Activated naive CD4-positive, alpha-beta T cell treated with anti-CD3 and anti-CD28 coated beads, Interleukin-2, amount 50 U/mL, for 72 hours (primary cell): ENCODE data around the gene F2. TPM values are rescaled to one million over a fixed set of nuclear protein-coding genes. Genes with fewer than 3 reads are reported as not detected.
"Not testable (repeated sequence)": the region's sequence is repeated elsewhere in the genome, so short reads cannot be mapped to it uniquely, and the experiment has no call there.

Source experiments
- ATAC-seq, 2 donors: fragments of 150-1000 bp; cut with Tn5 transposase; 2 replicates each; pipeline ENCODE4 v1.10.0; 2021; ENCODE audit warnings: mild to moderate bottlenecking in 2 of 2, moderate library complexity in 2 of 2
- DNase-seq, 2 donors: peaks; one replicate each; pipeline ENCODE4 v3.0.0; 2021 to 2022; ENCODE audit warnings: low spot score in 2 of 2
- H3K27ac Mint-ChIP-seq, 2 donors: one replicate each; pipeline ENCODE4 v1.8.0; 2022; ENCODE audit warnings: mild to moderate bottlenecking in 2 of 2, mixed read lengths in 2 of 2
- H3K36me3 Mint-ChIP-seq, 2 donors: one replicate each; pipeline ENCODE4 v1.8.0; 2022; ENCODE audit warnings: mixed read lengths in 2 of 2
- H3K9me3 Mint-ChIP-seq, 2 donors: one replicate each; pipeline ENCODE4 v1.8.0; 2022; ENCODE audit warnings: mixed read lengths in 2 of 2
- total RNA-seq, 2 donors: library from RNA; stranded (reverse); gene quantifications; one replicate each; pipeline ENCODE4 v1.2.3, GENCODE V29; 2022

F2 gene
- total RNA-seq = not detected

DNA sequence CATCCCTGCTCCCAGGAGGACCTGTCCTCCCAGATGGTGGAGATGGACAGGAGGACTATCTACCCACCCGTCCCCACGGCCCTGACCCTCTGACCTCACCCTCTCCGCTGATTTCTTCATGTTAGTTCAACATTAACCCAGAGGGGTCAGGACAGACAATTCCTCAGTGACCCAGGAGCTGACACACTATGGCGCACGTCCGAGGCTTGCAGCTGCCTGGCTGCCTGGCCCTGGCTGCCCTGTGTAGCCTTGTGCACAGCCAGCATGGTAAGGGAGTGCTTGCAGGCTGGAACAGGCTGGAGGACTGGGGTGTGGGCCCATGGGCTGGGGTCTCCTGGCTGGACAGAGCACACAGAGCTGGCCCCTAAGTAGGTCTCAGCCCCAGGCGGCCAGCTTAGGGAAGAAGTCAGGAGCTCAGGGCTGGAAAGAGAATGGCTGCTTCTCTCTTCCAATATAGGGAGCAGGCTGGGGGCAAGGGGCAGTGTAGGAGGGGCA is at the start of gene F2:
Gene F2, plus strand, starts transcription at position 166 of the 495 bp plus-strand sequence. Its CDS starts 23 bp downstream, at position 189.
- no peak within 1 kb of the TSS for H3K27ac Mint-ChIP-seq
- no peak for DNase-seq
- H3K9me3 Mint-ChIP-seq = no peaks in the 10 kb centered on the region
- H3K36me3 Mint-ChIP-seq = no peaks in the 10 kb centered on the region
- ATAC-seq = no peak

DNA sequence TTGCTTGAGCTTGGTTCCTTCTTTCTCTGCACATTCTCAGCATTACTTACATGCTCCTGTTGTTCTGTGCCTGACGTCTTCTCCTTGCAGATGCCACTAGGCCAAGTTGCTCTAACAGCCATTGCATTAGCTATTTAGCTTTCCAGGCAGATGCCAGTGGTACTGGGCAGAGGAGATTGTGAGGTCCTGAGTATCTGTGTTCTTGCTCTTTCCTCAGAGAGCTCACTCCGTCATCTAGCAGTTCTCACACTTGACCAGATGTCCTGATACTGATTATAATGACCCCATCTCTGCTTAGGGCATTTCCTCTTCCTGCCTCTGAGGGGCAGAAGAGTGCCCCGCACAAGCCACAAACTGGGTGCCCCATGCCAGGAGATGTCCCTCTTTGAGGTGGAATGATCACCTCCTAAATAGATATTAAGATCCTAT is 49.3 kb upstream of the F2 start:
- ATAC-seq (no peak), DNase-seq (no peak)
- no peaks in the 10 kb centered on the region for H3K9me3 Mint-ChIP-seq
- peak overlapping the region; percentile 59 to 63 for H3K27ac Mint-ChIP-seq
- peaks cover 0 to 9% of the 10 kb centered on the region in 2 donors for H3K36me3 Mint-ChIP-seq

DNA sequence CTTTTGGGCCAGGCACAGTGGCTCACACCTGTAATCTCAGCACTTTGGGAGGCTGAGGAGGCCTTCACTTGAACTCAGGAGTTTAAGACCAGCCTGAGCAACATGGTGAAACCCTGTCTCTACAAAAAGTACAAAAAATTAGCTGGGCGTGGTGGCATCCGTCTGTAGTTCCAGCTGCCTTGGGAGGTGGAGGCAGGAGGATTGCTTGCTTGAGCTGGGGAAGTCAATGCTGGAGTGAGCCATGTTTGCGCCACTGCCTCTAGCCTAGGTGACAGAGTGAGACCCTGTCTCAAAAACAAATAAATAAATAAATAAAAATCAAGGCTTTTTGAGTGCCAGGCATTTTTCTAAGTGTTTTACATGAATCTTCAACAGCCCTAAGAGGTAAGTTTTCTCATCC is 48.5 kb upstream of the F2 start:
- peak in 1 of 2 donors; percentile 4 for ATAC-seq
- H3K36me3 Mint-ChIP-seq = not testable (repeated sequence)
- H3K27ac Mint-ChIP-seq = peak overlapping the region in 1 of 2 donors; percentile 74

DNA sequence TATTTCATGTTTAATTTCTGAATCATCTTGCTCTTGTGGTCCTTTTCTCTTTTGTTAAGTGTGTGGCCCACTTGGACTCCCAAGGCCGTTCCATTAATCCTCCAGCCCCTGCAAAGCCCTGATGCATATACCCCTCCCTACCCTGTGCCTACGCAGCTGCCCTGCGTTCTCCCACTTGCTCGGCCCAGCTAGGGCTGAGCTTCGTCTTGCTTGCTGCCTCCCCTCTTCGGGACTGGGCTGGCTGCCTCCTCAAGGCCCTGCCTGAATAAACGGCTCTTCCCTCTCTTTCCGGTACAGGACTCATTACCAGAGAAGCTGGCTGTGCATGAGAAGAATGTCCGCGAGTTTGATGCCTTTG is 47.1 kb upstream of the F2 start:
- Mint-ChIP-seq H3K36me3 (peaks cover 0 to 9% of the 10 kb centered on the region in 2 donors), H3K9me3 (no peaks in the 10 kb centered on the region), H3K27ac (peak overlapping the region; percentile 74 to 92)
- ATAC-seq = no peak
- DNase-seq = no peak

More for the DNA sequence above, 48.5 kb upstream of the F2 start:
- not testable (repeated sequence) for H3K9me3 Mint-ChIP-seq, DNase-seq

DNA sequence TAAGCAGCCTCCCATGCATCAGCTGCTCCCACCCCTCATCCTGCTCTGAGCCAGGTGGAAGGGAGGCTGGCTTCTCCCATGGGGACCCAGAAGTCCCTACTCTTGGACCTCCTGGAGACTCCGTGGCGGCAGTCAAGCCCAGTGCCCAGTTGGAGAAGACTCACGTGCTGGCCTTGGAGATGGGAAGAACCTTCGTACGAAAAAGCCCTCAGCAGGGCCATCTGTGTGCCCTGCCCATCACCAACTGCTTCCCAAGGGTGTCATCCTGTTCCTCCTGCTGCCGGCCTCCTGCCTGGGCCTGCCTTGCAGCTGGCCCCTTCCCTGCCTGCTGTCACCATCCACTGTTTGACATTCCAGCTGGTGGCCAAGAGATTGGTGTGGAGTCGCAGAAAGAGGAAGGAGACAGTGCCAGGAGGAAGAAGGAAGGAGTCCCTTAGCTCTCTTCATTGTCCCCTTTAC is 46.6 kb upstream of the F2 start:
- no peaks in the 10 kb centered on the region for H3K9me3 Mint-ChIP-seq
- DNase-seq = no peak
- H3K27ac Mint-ChIP-seq = peak overlapping the region; percentile 74 to 92
- no peak for ATAC-seq
- peaks cover 0 to 13% of the 10 kb centered on the region in 2 donors for H3K36me3 Mint-ChIP-seq

DNA sequence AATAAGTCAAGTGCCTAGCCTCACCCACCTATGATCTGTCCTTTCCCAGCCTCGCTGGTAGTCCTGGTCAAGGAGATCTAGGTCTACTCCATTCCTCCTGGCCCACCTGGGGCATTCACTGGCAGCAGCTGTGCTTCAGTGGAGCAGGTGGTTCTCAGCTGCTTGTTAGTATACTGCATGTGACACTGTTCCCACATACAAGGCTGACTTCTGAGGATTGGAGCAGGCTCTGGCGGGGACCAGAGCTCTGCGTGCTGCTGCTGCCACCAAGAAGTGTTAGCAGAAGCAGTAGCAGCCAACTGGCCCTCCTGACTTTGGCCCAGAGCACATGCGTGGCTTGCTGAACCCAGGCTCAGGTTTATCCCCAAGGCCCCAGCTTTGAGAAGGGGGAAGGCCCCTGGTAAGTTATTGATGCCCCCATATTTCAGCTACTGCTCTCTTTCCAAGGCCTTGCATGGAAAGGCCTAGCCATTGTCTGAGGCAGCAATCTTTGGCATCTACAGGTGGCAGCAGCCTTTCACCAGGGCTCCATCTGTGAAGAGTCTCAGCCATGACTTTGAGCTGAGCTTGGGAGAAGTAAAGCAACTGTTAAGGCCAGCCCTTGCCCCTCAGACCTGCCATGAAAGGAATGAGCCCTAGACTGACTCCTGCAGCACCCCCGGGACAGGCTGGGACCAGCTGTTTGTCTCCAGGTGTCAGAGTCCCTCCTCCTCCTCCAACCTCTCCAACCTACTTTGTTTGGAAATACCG is 45.1 kb upstream of the F2 start:
- ATAC-seq (no peak), DNase-seq (no peak)
- H3K9me3 Mint-ChIP-seq = no peaks in the 10 kb centered on the region
- H3K27ac Mint-ChIP-seq = peak overlapping the region; percentile 73 to 81
- peaks cover 5 to 13% of the 10 kb centered on the region in 2 donors for H3K36me3 Mint-ChIP-seq

DNA sequence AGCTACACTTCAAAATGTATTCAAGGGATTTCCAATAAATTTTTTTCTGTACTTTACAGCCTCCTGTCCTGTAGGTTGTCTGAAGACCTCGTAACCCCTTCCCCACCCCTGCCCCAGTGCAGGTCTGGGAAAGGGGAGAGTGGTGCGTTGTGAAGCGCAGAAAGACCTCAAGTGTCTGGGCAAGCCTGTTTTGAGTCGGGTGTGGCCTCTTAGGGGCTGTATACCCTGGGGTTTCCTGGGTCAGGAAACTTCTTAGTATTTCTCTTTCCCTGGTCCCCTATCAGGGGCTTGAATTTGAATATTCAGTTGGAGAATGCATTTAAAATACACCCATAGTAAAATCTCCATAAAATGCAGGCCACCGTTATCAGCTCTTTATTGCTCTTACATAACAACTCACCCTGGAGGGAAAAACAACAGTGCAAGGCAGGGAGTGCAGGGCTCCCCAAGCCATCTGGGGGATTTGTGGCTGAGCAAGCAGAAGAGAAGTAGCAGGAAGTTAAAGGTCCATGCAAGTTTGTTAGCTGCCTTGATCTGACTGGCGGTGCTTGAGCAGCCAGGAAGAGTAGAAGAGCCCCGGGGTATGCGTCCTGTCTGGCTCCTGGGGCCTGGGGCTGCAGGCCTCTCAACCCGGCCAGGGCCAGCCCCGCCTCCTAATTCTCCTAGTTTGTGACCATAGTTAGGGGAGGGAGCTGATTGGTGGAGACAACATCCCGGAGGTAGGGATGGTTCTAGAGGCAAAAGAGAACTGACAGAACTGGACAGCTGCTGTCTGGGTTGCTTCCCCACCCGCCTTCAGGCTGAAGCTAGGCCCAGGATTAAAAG is 44.3 kb upstream of the F2 start:
- DNase-seq = no peak
- Mint-ChIP-seq H3K36me3 (peaks cover 5 to 13% of the 10 kb centered on the region in 2 donors), H3K27ac (peak overlapping the region; percentile 73 to 81), H3K9me3 (no peaks in the 10 kb centered on the region)
- peak in 1 of 2 donors; percentile 10 for ATAC-seq

DNA sequence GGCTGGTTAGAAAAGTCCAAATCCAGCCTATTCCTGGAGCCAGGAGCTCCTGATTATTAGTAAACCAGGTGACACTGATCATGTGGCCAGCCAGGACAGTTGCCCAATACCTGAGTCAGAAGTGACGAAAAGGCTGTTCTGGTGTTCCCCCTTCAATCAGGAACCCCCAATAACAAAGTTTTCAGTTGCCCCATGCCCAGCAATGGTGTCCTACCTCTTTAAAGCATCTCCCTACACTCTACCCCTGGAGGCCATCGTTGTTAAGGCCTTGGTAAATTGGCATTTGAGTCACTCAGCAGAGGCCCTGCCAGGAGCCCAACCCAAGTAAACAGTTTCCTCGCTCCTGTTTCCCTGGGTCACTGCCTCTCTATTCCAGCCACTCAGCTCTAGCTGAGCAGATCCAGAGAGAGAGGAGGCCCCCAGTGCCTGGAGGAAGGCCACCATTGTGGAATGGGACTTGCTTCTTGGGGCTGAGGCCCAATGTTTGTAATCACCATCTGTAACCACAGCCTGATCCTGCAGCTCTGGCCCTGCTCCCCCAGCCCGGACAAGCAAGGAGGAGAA is 43.6 kb upstream of the F2 start:
- DNase-seq (no peak), ATAC-seq (no peak)
- Mint-ChIP-seq H3K27ac (peak overlapping the region; percentile 70 to 81), H3K9me3 (no peaks in the 10 kb centered on the region), H3K36me3 (peaks cover 5 to 13% of the 10 kb centered on the region in 2 donors)

DNA sequence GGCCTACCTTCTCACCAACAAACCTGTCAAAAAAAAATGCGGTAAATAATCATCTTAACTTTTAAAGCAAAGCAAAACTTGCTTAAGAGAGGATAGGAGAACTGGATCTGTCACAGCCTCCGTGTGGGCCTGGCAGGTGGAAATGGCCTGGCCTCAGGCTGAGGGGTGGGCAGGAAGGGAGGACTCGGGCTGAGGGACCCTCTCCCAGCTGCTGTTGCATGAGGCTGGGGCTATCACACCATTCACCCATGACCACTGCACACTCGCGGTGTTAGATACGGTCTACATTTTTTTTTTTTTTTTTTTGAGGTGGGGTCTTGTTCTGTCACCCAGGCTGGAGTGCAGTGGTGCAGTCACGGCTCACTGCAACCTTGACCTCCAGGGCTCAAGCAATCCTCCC is 43.1 kb upstream of the F2 start:
- Mint-ChIP-seq H3K27ac (peak overlapping the region; percentile 70 to 81), H3K9me3 (no peaks in the 10 kb centered on the region), H3K36me3 (peaks cover 5 to 13% of the 10 kb centered on the region in 2 donors)
- ATAC-seq (no peak), DNase-seq (no peak)

DNA sequence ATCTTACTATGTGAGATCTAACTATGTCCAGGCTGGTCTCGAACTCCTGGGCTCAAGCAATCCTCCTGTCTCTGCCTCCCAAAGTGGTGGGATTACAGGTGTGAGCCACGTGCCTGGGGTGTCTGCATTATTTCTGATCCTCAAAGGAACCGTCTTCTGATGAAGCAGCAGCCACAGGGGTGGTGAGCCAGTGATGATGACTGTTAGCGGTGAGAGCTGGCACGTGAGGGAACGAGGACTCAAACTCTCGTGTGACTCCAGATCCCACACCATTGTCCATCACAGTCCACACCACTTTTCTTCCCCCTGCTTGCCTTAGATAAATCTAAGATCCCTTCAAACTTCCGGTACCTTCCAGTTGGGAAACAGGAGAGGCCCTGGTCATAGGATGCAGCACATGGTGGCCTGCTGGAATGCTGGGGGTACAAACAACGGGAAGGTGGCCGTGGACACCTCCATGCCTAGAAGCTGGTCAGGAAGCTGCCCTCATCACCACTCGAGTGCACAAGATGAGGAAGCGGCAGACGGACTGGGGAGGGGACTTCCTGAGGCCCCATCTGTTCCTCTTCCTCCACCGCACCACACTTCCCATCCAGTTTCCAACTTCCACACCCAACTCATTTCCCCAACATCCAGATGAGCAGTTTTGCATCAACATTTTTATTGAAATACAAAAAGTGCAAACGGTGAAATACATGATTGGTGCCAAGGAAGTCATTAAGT is 42.4 kb upstream of the F2 start:
- no peaks in the 10 kb centered on the region for H3K9me3 Mint-ChIP-seq
- DNase-seq = no peak
- no peak for ATAC-seq
- peaks cover 5 to 13% of the 10 kb centered on the region in 2 donors for H3K36me3 Mint-ChIP-seq
- H3K27ac Mint-ChIP-seq = peak overlapping the region; percentile 14 to 95

DNA sequence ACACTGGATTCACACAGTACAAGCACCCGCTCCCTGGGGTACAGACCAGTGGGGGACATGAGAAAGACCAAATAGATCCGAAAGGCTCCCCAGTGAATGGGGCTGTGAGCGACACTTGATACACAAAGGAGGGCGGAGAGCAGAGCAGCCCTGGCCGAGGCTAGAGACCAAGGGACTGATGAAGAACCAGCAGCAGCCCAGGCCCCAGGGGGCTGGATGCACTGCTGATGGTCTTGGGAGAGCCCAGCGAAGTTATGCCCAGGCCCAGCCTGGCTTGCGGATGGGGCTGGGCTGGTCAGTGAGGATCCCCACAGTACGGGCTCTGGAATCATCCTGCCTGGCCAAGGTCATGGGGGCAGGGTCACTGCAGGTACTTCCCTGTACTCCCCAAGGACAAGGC is 41.8 kb upstream of the F2 start:
- Mint-ChIP-seq H3K27ac (peak overlapping the region; percentile 14 to 95), H3K36me3 (peaks cover 5 to 13% of the 10 kb centered on the region in 2 donors), H3K9me3 (no peaks in the 10 kb centered on the region)
- DNase-seq (no peak), ATAC-seq (no peak)

DNA sequence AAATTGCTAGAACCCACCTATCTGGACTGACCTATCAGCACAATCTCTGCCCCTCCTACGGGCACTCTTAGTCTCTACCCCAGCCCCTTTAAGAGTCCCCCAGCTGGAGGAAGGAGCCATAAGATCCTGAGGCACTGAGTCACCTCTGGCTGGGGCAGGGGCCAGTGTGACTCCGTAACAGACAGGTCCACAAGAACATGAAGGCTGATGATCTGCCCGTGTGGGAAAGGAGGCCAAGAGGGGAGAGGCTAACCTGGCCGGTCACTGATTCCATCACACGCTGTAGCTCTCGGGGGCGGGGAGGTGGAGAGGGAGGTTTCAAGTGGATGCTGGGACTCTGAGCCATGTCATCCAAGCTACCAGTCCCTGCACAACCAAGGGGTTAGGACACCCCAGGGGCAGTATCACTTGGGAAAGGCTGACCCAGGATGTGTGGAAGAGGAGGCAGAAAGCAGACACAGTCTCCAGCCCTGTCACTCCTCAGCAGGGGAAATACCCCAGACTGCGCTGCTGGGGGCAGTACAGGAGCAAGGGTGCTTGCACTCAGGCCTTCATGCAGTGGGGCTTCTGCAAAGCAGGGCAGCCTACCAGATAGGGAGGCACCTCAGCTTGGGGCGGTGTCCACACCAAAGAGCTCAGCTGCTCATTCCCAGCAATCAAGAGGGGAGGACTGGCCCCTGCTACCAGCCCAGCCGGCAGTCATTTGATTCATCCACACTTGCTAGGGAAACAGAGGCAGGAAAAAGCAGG is 40.8 kb upstream of the F2 start:
- DNase-seq = no peak
- Mint-ChIP-seq H3K36me3 (peaks cover 5% of the 10 kb centered on the region in 2 donors), H3K9me3 (no peaks in the 10 kb centered on the region), H3K27ac (peak overlapping the region; percentile 52 to 65)
- peak in 1 of 2 donors; percentile 4 for ATAC-seq

DNA sequence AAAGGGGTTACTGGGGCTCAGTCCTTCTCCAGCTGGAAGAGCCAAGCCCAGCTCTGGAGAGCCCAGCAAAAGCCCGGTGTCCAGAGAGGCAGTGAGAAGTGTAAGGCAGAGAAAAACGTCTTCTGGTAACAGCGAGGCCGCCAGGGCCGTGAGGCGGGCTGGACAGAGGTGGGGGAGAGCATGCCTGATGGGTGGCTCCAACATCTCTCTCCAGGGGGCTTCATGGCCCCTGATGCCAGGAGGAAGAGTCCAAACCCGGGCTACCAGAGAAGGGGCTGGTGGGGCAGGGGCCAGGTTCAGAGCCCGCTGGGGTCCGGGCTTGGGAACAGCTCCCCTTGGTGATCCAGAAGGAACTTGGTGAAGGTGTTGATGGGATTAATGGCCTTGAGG is 40.3 kb upstream of the F2 start:
- peak overlapping the region in 1 of 2 donors; percentile 52 for H3K27ac Mint-ChIP-seq
- H3K36me3 Mint-ChIP-seq = peaks cover 4 to 5% of the 10 kb centered on the region in 2 donors
- ATAC-seq (no peak), DNase-seq (no peak)
- no peaks in the 10 kb centered on the region for H3K9me3 Mint-ChIP-seq

DNA sequence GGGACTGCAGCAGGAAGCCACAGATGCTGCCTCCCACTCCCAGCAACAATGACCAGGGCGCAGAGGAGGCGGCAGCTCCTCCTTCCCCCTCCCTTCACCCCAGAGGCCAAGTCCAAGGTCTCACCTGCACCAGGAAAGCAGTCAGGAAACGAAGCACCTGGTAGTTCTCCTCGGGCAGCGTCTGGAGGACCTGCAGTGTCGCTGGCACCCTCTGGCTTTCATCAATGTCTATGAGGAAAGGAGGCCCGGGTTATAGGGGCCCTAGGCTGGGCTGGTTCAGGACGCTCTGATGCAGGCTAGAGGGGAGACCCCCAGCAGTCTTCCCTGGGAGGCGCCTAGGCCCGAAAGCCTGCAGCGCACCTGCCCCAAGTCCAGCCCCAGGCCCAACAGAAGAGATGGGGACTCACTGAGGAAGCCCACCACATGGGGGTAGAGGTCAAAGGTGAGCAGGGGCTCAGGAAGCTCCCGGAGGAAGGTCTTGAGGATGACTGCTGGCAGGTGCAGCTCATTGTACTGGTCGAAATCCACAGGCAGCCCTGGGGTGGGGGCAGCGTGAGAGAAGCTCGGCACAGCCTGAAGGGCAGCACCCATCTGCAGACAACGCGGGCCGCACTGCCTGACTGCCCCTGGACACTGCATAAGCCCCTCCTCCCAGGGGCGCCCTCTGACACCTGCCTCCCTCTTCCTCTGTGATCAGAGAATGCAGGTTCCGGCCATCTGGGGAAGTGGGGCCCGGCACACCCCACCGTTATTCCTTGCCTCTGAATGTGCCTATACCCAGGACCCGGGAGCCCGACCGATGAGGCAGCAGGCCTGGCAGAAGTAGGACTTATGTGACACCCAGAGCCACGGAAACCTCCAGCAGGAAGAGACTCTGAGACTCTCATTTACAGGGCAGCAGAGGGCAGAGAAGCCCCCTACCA is 39.5 kb upstream of the F2 start:
- Mint-ChIP-seq H3K36me3 (peaks cover 4 to 5% of the 10 kb centered on the region in 2 donors), H3K9me3 (no peaks in the 10 kb centered on the region), H3K27ac (peak overlapping the region; percentile 36 to 52)
- DNase-seq (no peak), ATAC-seq (no peak)
